Lung (tissue), 12 donors: ENCODE measurements around the gene HACD2. TPM values are rescaled to one million over a fixed set of nuclear protein-coding genes. Genes with fewer than 3 reads are reported as not detected.

Experiments
- ATAC-seq: fragments of 200-7000 bp; cut with Tn5 transposase; one replicate; pipeline ENCODE4 v1.9.1; 2020; ENCODE audit warnings: moderate number of reproducible peaks; ENCODE audit not compliant: insufficient read depth, low FRiP score
- DNase-seq, 3 donors: peaks; one replicate each; pipeline ENCODE4 v3.0.0-alpha.2; 2013 to 2017
- H3K27ac ChIP-seq, 2 donors: one replicate each; pipeline ENCODE4 v1.5.1; 2013; ENCODE audit warnings: mild to moderate bottlenecking in 2 of 2, moderate library complexity in 2 of 2, control low read depth in 1 of 2, inconsistent platforms in 1 of 2, low read depth in 1 of 2, low read length in 1 of 2
- H3K27me3 ChIP-seq, 3 donors: one replicate each; pipeline ENCODE4 v1.5.1; 2013; ENCODE audit warnings: low read length in 2 of 3; ENCODE audit not compliant: control insufficient read depth in 3 of 3, insufficient read depth in 3 of 3
- H3K36me3 ChIP-seq, 4 donors: one replicate each; pipeline ENCODE4 v1.5.1; 2013; ENCODE audit warnings: low read length in 4 of 4, mild to moderate bottlenecking in 1 of 4, moderate library complexity in 1 of 4; ENCODE audit not compliant: control insufficient read depth in 4 of 4, insufficient read depth in 4 of 4
- H3K4me1 ChIP-seq, 5 donors: one replicate each; pipeline ENCODE4 v1.5.1; 2013; ENCODE audit warnings: low read length in 5 of 5, mild to moderate bottlenecking in 2 of 5, moderate library complexity in 1 of 5; ENCODE audit not compliant: control insufficient read depth in 5 of 5, insufficient read depth in 5 of 5
- H3K4me3 ChIP-seq: one replicate; pipeline ENCODE4 v1.5.1; 2013; ENCODE audit warnings: mild to moderate bottlenecking, control low read depth, moderate library complexity
- H3K9ac ChIP-seq, 2 donors: one replicate each; pipeline ENCODE4 v1.5.1; 2013; ENCODE audit warnings: low read length in 2 of 2, control low read depth in 1 of 2; ENCODE audit not compliant: insufficient read depth in 1 of 2
- H3K9me3 ChIP-seq, 4 donors: one replicate each; pipeline ENCODE4 v1.5.1; 2013; ENCODE audit warnings: low read length in 3 of 4, mild to moderate bottlenecking in 1 of 4, moderate library complexity in 1 of 4; ENCODE audit not compliant: control insufficient read depth in 4 of 4, insufficient read depth in 3 of 4
- CTCF ChIP-seq: IDR thresholded peaks from 2 replicates; pipeline ENCODE4 v1.5.1; 2012; ENCODE audit warnings: mild to moderate bottlenecking; ENCODE audit errors: control extremely low read depth, extremely low read depth
- WGBS, 2 donors: extraction: QIAGEN DNeasy Blood & Tissue Kit; methylation state at CpG; one replicate each; pipeline ENCODE4 v1.1.7; 2013; 5-methylcytosine and 5-hydroxymethylcytosine counted together
- polyA plus RNA-seq, 2 donors: library from polyadenylated mRNA; stranded (reverse); fragments of 200-250 nt; gene quantifications; one replicate each; pipeline ENCODE4 v1.2.1, GENCODE V29; 2013
- total RNA-seq, 2 donors: library from RNA; depleted of rRNA in 1 of 2; stranded (reverse); fragments of >200 nt in 1 of 2; gene quantifications; one replicate each; pipeline ENCODE4 v1.2.1, GENCODE V29; 2014 to 2021
- donor health status: control.
- donor health status: control.
- donor health status: Bipolar disorder and iron deficiency.
- donor health status: healthy.
- donor health status: DM: yes; HTN: yes; CAD: no.

HACD2 gene
- total and polyA plus RNA-seq, 4 donors = 17.1 to 40.7 (median 28.2) TPM

GRCh38 chr3:123520656-123521055 is 64.2 kb downstream of the HACD2 start:
- DNase-seq (no peak), ATAC-seq (no peak)
- H3K9ac ChIP-seq = no peak overlapping the region
- no peak overlapping the region for H3K27ac ChIP-seq
- H3K4me3 ChIP-seq = no peak overlapping the region
- WGBS, 2 donors = 46 to 58% methylated on average over 2 of the region's 2 CpGs
- no peaks in the 10 kb centered on the region for H3K27me3 ChIP-seq
- no peaks in the 10 kb centered on the region for H3K9me3 ChIP-seq
- peaks cover 0 to 7% (median 1%) of the 10 kb centered on the region in 4 donors for H3K36me3 ChIP-seq
- H3K4me1 ChIP-seq = peaks cover 2 to 11% (median 4%) of the 10 kb centered on the region in 5 donors
- no peak for TF ChIP-seq CTCF

GRCh38 chr3:123518892-123519485 is 65.9 kb downstream of the HACD2 start:
- Histone ChIP-seq H3K4me3 (no peak overlapping the region), H3K9ac (no peak overlapping the region), H3K9me3 (no peaks in the 10 kb centered on the region), H3K27ac (no peak overlapping the region), H3K27me3 (no peaks in the 10 kb centered on the region), H3K4me1 (peaks cover 0 to 11% (median 4%) of the 10 kb centered on the region in 5 donors), H3K36me3 (peaks cover 0 to 7% (median 1%) of the 10 kb centered on the region in 4 donors)
- TF ChIP-seq CTCF = no peak
- WGBS, 2 donors = 90 to 94% methylated on average over 4 of the region's 4 CpGs
- DNase-seq (no peak), ATAC-seq (no peak)

GRCh38 chr3:123511726-123512125 is 73.1 kb downstream of the HACD2 start:
- Histone ChIP-seq H3K9me3 (peaks cover 0 to 2% (median 0%) of the 10 kb centered on the region in 4 donors), H3K27me3 (no peaks in the 10 kb centered on the region), H3K4me3 (no peak overlapping the region), H3K36me3 (peaks cover 5 to 9% (median 7%) of the 10 kb centered on the region in 4 donors), H3K27ac (no peak overlapping the region), H3K9ac (no peak overlapping the region), H3K4me1 (no peaks in the 10 kb centered on the region)
- TF ChIP-seq CTCF = no peak
- DNase-seq (no peak), ATAC-seq (no peak)
- WGBS, 2 donors = 94 to 96% methylated on average over 3 of the region's 3 CpGs

GRCh38 chr3:123511084-123511483 is 73.8 kb downstream of the HACD2 start:
- no peak overlapping the region for H3K27ac ChIP-seq
- H3K36me3 ChIP-seq = peaks cover 5 to 9% (median 7%) of the 10 kb centered on the region in 4 donors
- peaks cover 0 to 2% (median 0%) of the 10 kb centered on the region in 4 donors for H3K9me3 ChIP-seq
- no peak overlapping the region for H3K9ac ChIP-seq
- no peak for TF ChIP-seq CTCF
- H3K27me3 ChIP-seq = no peaks in the 10 kb centered on the region
- DNase-seq = no peak
- no peak overlapping the region for H3K4me3 ChIP-seq
- no peak for ATAC-seq
- H3K4me1 ChIP-seq = no peaks in the 10 kb centered on the region
